ENCODE results near the gene PTPRB.

PTPRB gene

GRCh38 chr12:70590549-70591226 is 46.5 kb downstream of the PTPRB start:
- no peak for DNase-seq

- peak; percentile 61 for DNase-seq
Measured at GRCh38 chr12:70590051-70590450, 47.2 kb downstream of the PTPRB start.

- DNase-seq, result no peak
Measured at GRCh38 chr12:70584332-70584731, 52.9 kb downstream of the PTPRB start.

- no peak for DNase-seq
Measured at GRCh38 chr12:70583251-70583650, 54.0 kb downstream of the PTPRB start.

- no peak for DNase-seq
Measured at GRCh38 chr12:70581208-70581607, 56.0 kb downstream of the PTPRB start.

- no peak for DNase-seq
Measured at GRCh38 chr12:70577283-70577634, 60.0 kb downstream of the PTPRB start.

- peak; percentile 74 for DNase-seq
Measured at GRCh38 chr12:70576341-70577282, 60.6 kb downstream of the PTPRB start.

GRCh38 chr12:70571705-70572268 is 65.4 kb downstream of the PTPRB start:
- no peak for DNase-seq

- no peak for DNase-seq
Measured at GRCh38 chr12:70571029-70571428, 66.2 kb downstream of the PTPRB start.

GRCh38 chr12:70561550-70561949 is 75.7 kb downstream of the PTPRB start:
- DNase-seq, result no peak

GRCh38 chr12:70560671-70561070 is 76.6 kb downstream of the PTPRB start:
- DNase-seq, result no peak

GRCh38 chr12:70559390-70559789 is 77.8 kb downstream of the PTPRB start:
- DNase-seq, result no peak

- DNase-seq, result no peak
Measured at GRCh38 chr12:70557583-70558191, 79.5 kb downstream of the PTPRB start.

GRCh38 chr12:70556179-70556869 is 80.9 kb downstream of the PTPRB start:
- no peak for DNase-seq

GRCh38 chr12:70555081-70555480 is 82.1 kb downstream of the PTPRB start:
- DNase-seq, result no peak

GRCh38 chr12:70553391-70553859 is 83.8 kb downstream of the PTPRB start:
- DNase-seq, result no peak

- DNase-seq, result no peak
Measured at GRCh38 chr12:70551731-70552130, 85.5 kb downstream of the PTPRB start.

GRCh38 chr12:70550180-70550577 is 87.0 kb downstream of the PTPRB start:
- no peak for DNase-seq

GRCh38 chr12:70549340-70550179 is 87.7 kb downstream of the PTPRB start:
- no peak for DNase-seq

- DNase-seq, result no peak
Measured at GRCh38 chr12:70543444-70543843, 93.8 kb downstream of the PTPRB start.

- no peak for DNase-seq
Measured at GRCh38 chr12:70540996-70541395, 96.2 kb downstream of the PTPRB start.

GRCh38 chr12:70536650-70537049 is 100.6 kb downstream of the PTPRB start:
- DNase-seq, result no peak

All from NCI-H1436 (cell line).